HG03097 (cell line): ENCODE data around the gene CLRN3.

Experiments
- ATAC-seq: cut with Tn5 transposase; IDR thresholded peaks from one replicate; pipeline ENCODE4 v1.9.1; 2021; ENCODE audit not compliant: unreplicated experiment, low FRiP score

Gene CLRN3

DNA sequence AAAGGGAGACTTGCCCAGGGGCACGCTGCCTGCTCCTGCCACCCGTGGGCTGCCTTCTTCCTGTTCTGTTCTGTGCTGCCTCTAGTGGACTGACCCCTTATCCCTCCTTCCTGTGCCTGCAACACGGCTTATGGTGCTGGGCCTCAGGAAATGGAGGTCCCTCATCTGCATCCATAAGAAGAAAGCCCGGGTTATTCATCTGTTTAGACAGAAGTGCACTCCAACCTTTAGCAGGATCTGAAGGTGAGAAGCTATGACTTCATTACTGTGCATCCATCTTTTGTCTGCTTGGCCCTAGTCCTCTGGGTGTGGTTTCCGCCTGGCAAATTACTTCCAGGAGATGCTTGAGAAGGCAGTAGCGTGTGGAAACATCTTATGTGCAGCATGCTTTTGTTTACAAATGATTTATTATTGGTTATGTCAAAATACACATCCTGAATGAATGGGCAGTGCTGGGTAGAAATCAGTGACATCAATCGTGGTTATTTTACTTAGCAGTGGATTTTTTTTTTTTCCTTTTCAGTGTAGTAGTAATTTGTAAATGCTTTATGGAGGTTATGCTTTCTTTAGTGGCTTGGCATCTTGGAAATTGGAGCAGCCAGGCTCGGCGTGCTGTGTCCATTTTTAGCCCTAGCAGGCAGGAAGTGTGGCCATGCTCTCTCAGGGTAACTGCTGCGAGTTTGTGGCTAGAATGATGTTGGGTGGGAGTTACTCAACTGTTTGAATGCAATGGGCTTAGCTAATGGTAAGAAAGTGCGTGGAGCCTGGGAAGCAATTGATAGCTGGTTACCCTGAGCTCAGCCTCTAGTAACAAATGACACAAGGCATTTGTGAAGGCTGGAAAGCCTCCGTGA lies 26.9 kb upstream of the CLRN3 start:
- ATAC-seq = no peak

GRCh38 chr10:127918572-127918971 lies 25.8 kb upstream of the CLRN3 start:
- ATAC-seq = no peak

DNA sequence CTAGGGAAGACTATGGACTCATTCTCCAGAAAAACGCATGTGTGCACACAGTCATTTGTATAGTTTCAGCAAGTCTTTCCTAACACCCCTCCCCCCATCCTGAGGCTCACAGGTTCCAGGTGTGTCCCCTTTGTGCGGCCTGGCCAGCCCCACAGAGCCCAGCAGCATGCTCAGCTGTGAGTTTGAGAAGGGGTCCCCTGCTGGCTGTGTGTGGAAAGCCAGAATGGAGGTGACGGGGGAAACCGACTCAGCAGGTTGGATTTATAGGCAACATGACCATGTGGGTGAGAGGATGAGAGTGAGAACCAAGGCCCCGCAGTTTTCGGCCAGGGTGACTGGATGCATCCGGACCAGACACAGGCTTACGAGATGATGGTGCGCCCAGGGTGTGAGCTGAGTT lies 24.1 kb upstream of the CLRN3 start:
- ATAC-seq = no peak

GRCh38 chr10:127915324-127915723 lies 22.6 kb upstream of the CLRN3 start:
- ATAC-seq = no peak

DNA sequence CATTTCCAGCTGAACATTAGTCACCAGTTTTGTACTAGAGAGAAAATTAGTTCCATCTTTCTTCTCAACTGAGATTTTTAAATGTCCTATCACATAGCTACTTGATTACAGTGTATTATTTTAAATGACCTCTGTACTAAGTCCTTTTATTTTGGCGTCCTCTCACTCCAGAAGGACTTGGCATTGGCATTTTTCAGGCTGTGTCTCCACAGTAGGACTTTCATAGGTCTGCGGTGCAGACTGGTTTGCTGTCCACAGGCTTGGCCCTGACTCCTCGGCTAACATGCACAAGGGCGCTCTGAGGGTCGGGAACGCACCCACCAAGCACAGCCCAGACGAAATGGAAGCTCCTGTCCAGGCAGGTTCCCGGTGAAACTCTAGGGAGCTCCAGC lies 20.6 kb upstream of the CLRN3 start:
- no peak for ATAC-seq

- no peak for ATAC-seq
Observed at GRCh38 chr10:127912607-127913367, 20.0 kb upstream of the CLRN3 start.

DNA sequence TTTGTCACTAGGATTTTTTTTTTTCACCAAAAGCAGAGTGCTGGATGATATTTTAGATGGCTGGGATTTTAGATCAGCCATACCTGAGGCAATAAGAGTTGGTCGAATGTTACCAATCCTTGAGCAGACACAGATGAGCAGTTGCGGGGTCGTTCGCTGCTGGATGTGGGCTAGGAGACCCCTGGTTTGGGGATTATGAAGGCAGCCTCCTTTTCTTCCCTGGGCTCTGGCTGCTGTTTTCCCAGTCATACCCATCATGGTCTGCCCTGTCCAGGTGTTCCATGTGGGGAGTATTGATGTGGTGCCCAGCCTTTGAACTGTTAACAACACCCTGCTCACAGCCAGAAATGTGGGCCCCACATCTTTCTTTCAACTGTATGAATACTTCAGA lies 19.1 kb upstream of the CLRN3 start:
- ATAC-seq = no peak

DNA sequence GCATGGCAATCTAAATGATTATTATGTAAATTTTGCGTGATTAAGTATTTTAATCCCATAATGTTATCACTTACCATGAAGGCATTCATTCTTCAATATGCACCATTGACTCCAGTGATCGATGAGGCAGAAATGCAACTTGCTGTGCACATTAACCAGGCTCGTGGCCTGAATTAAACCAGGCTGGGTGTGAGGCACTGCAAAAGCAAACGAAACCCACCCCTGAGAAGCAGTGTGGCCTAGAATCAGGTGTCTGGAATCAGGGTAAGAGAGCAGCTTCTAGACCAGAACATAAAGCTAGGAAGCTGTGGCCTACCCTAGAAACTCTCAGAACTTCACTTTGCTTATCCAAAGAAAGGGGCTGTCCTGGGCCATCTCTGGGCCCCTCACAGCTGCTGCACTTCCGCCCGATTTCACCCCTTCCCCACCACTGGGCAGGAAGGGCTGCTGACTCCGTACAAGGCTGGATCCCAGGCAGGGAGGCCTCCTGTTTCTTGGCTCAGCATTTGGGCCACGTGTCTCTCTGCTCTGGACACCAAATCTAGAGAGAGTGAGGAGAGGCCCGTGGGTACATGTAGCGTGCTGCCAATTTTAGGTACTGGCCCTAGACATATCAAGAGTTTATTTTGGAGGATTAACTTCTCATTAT lies 18.6 kb upstream of the CLRN3 start:
- ATAC-seq = no peak

- no peak for ATAC-seq
Observed at GRCh38 chr10:127910464-127910770, 17.7 kb upstream of the CLRN3 start.

DNA sequence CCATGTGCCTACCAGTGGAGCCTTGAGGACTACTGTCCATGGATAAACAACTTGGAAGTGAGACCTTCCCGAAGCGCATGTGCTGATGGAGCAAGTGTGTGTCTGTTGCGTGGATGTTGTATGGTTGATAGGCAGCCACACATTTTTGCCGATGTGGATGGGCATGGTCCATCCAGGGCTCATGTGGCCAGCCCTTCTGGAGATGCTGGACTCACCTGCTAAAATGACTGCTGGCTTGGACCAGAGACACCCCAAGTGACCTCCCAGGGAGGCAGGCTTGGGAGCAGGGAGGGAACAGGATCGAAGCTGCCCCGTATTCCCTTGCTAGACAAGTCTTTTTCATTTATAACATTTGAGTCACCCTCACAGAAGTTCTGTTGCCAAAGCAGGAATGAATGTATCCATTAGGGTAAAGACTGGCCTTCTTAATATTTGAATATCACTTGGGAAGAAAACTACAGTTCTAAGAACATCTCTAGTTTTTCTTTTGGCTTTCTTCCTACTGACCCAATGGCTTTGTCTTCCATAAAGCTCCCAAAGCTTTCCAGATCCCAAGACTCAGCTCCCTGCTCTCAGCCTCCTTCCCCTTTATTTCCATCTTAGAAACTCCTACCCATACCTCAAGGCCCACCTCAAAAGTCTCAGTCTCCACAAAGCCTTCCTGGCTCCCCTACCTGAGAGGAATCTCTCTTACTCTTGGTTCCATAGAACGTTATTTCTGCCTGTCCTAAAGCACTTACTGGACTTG lies 17.1 kb upstream of the CLRN3 start:
- no peak for ATAC-seq

DNA sequence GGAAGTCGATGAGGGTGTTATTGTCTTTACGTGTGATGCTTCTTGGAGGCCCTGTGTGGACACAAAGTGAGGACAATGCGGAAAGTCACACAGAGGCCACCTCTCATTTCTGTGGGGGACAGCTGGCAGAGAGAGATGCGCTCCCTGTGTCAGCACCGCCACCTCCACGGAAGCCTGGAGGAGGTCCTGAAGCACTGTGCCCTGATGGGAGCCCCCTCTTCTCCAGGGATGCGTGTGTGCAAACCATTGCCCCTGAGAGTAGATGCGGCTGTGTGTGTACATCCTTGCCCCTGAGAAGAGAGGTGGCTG lies 16.2 kb upstream of the CLRN3 start:
- no peak for ATAC-seq

DNA sequence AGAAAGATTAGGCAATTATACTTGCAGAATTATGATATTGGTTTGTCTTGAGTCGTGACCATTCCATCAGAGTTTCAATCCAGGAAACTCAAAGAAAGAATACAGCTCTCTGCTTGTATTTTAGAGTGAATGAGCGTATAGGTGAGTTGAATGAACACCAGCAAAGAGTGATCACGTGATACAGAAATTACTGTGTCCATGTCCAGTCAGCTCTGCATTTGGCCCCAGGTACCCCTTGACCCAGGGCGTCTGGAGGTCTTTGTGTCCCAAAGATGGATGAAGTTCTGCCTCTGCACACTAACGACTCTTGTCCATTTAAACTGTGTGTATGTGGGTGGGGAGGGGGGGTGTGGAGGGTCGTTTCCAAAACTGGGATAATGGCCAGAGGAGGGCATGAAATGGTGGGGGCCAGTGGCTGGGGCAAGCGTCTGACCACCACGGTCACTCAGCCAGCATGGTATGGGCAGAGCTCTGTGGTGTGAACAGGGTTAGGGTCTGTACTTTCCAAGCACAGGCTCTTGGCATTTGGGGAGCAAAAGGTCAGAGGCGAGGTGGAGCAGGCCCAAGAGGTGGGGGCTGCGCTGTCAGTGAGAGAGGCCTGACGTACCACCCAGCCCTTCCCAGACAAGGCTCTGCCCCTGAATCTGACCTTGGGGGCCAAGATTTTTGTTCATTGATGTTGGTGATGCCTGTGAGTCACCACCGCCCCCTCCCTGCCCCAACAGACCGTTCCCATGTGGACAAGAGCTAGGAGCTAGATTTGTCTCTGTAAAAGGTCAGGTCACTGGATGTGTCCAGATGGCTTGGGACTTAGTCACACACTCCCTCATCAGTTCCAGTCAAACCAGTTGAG lies 15.6 kb upstream of the CLRN3 start:
- ATAC-seq = no peak

GRCh38 chr10:127907411-127908105 lies 14.8 kb upstream of the CLRN3 start:
- no peak for ATAC-seq

GRCh38 chr10:127906548-127907377 lies 14.0 kb upstream of the CLRN3 start, which contains the start of gene PTPRE:
PTPRE (plus strand) TSS chr10:127907103; CDS start chr10:128040882, 133,779 bp downstream.
- ATAC-seq = peak; percentile 93

GRCh38 chr10:127905848-127906261 lies 13.1 kb upstream of the CLRN3 start:
- no peak for ATAC-seq

GRCh38 chr10:127905001-127905847 lies 12.5 kb upstream of the CLRN3 start:
- no peak for ATAC-seq

DNA sequence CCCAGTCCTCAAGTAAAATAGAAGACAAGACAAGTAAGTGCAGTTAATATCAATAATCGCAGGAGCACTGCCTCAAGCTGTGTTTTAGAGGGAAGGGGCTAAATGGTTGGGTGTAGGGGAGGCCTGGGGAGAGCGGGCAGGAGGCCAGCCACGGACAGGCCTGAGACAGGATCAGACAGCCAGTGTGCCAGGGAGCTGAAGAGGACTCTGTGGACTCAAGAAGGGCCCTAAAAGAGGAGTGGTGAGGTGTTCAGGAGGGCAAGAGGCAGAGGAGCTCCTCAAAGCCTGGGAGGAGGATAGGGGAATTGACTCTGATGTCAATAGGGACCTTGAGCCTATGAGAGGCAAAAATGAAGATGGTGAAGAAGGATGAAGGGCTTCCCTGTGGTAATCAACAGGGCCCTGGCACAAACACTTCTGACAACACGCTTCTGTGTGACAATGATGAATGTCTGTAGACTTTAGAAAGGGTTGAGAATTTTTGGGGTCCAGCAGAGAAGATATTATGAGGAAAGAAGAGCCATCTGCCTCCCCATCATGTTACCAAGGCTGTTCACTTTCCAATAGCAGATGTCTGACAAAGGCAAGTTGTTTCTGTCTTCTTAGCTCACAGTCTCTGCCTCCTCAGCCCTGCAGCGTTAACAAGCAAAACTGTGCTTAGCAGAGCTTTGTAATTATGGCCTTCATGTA lies 11.7 kb upstream of the CLRN3 start:
- ATAC-seq = no peak
